HEK293 (cell line): ENCODE measurements around the gene KITLG.
A peak's percentile ranks its signal among the peaks of the same experiment; 100 is the strongest.

ENCODE experiments used
- AEBP2 ChIP-seq: fragments of 450-650 bp; formaldehyde crosslinking; IDR thresholded peaks from 2 replicates; pipeline ENCODE4 v1.5.1; 2016; ENCODE audit warnings: missing biosample characterization, missing genetic modification characterization, borderline replicate concordance
- GLI2 ChIP-seq: fragments of 450-650 bp; formaldehyde crosslinking; IDR thresholded peaks from 2 replicates; pipeline ENCODE4; 2017; ENCODE audit warnings: missing biosample characterization, missing genetic modification characterization, low read depth, borderline replicate concordance
- KLF17 ChIP-seq: fragments of 450-650 bp; formaldehyde crosslinking; IDR thresholded peaks from 2 replicates; pipeline ENCODE4 v1.5.1; 2016; ENCODE audit warnings: missing biosample characterization, missing genetic modification characterization
- KLF8 ChIP-seq: fragments of 450-650 bp; formaldehyde crosslinking; IDR thresholded peaks from 2 replicates; pipeline ENCODE4 v1.5.1; 2016; ENCODE audit warnings: missing biosample characterization, missing genetic modification characterization
- ZBTB21 ChIP-seq: fragments of 450-650 bp; formaldehyde crosslinking; IDR thresholded peaks from 2 replicates; pipeline ENCODE4 v1.5.1; 2017; ENCODE audit warnings: missing biosample characterization, missing genetic modification characterization
- ZFP41 ChIP-seq: fragments of 450-650 bp; formaldehyde crosslinking; IDR thresholded peaks from 2 replicates; pipeline ENCODE4 v1.5.1; 2016; ENCODE audit warnings: missing biosample characterization, missing genetic modification characterization, borderline replicate concordance
- ZNF114 ChIP-seq: fragments of 450-650 bp; formaldehyde crosslinking; IDR thresholded peaks from 2 replicates; pipeline ENCODE4 v1.5.0; 2017; ENCODE audit warnings: missing biosample characterization, missing genetic modification characterization
- ZNF132 ChIP-seq: fragments of 450-650 bp; formaldehyde crosslinking; IDR thresholded peaks from 2 replicates; pipeline ENCODE4 v1.5.1; 2017; ENCODE audit warnings: missing biosample characterization, missing genetic modification characterization, borderline replicate concordance
- ZNF175 ChIP-seq: fragments of 450-650 bp; formaldehyde crosslinking; IDR thresholded peaks from 2 replicates; pipeline ENCODE4 v1.5.1; 2016; ENCODE audit warnings: missing biosample characterization, missing genetic modification characterization
- ZNF202 ChIP-seq: fragments of 450-650 bp; formaldehyde crosslinking; IDR thresholded peaks from 2 replicates; pipeline ENCODE4 v1.5.1; 2016; ENCODE audit warnings: missing biosample characterization, missing genetic modification characterization, borderline replicate concordance
- ZNF280D ChIP-seq: fragments of 450-650 bp; formaldehyde crosslinking; IDR thresholded peaks from 2 replicates; pipeline ENCODE4 v1.5.1; 2016; ENCODE audit warnings: missing biosample characterization, missing genetic modification characterization
- ZNF335 ChIP-seq: fragments of 450-650 bp; formaldehyde crosslinking; conservative IDR thresholded peaks from 2 replicates; pipeline ENCODE4 v1.5.1; 2016; ENCODE audit warnings: missing biosample characterization, missing genetic modification characterization
- ZNF449 ChIP-seq: fragments of 450-650 bp; formaldehyde crosslinking; IDR thresholded peaks from 2 replicates; pipeline ENCODE4 v1.5.1; 2017; ENCODE audit warnings: missing biosample characterization, mild to moderate bottlenecking, missing genetic modification characterization, moderate library complexity
- ZNF518A ChIP-seq: fragments of 450-650 bp; formaldehyde crosslinking; conservative IDR thresholded peaks from 2 replicates; pipeline ENCODE4 v1.5.1; 2016; ENCODE audit warnings: low read depth, missing biosample characterization, missing genetic modification characterization
- ZNF561 ChIP-seq: fragments of 450-650 bp; IDR thresholded peaks from 2 replicates; pipeline ENCODE4 v1.5.1; 2018; ENCODE audit warnings: missing biosample characterization, missing genetic modification characterization, borderline replicate concordance
- ZNF621 ChIP-seq: fragments of 450-650 bp; formaldehyde crosslinking; IDR thresholded peaks from 2 replicates; pipeline ENCODE4 v1.5.1; 2017; ENCODE audit warnings: missing biosample characterization, missing genetic modification characterization
- ZNF626 ChIP-seq: fragments of 450-650 bp; sonication (Bioruptor Pico); formaldehyde crosslinking; IDR thresholded peaks from 2 replicates; pipeline ENCODE4 v1.5.1; 2018; ENCODE audit warnings: missing biosample characterization, missing genetic modification characterization, inconsistent platforms
- ZNF837 ChIP-seq: fragments of 450-650 bp; formaldehyde crosslinking; IDR thresholded peaks from 2 replicates; pipeline ENCODE4 v1.5.1; 2016; ENCODE audit warnings: missing biosample characterization, missing genetic modification characterization
- TF ChIP-seq, protein P1 (sequence below): fragments of 450-650 bp; formaldehyde crosslinking; IDR thresholded peaks from 2 replicates; pipeline ENCODE4 v1.5.1; 2016; ENCODE audit warnings: missing biosample characterization, missing genetic modification characterization

The KITLG gene

GRCh38 chr12:88580051-88580871 lies at the start of gene KITLG (continued):
- TF ChIP-seq ZNF280D (tag by site-specific recombination) (no peak), ZBTB21 (tag by site-specific recombination) (no peak), KLF8 (tag by site-specific recombination) (peak; percentile 65; the same call in 1 of the 2 replicates), ZNF837 (no peak), ZNF202 (tag by site-specific recombination) (no peak), GLI2 (tag by site-specific recombination) (no peak), AEBP2 (no peak), ZNF626 (no peak), ZNF518A (tag by site-specific recombination) (0 out of 2 replicates have a peak, but pooled peaks have one; percentile 25), ZNF114 (no peak), ZNF621 (tag by site-specific recombination) (no peak), ZNF449 (tag by site-specific recombination) (peak; percentile 80), ZNF132 (tag by site-specific recombination) (no peak), ZNF335 (tag by site-specific recombination) (peak; percentile 73), ZNF175 (tag by site-specific recombination) (no peak), ZNF561 (tag by site-specific recombination) (no peak; the same call in 1 of the 2 replicates), ZFP41 (no peak), KLF17 (tag by site-specific recombination) (peak; percentile 24)
- TF ChIP-seq, protein P1, sequence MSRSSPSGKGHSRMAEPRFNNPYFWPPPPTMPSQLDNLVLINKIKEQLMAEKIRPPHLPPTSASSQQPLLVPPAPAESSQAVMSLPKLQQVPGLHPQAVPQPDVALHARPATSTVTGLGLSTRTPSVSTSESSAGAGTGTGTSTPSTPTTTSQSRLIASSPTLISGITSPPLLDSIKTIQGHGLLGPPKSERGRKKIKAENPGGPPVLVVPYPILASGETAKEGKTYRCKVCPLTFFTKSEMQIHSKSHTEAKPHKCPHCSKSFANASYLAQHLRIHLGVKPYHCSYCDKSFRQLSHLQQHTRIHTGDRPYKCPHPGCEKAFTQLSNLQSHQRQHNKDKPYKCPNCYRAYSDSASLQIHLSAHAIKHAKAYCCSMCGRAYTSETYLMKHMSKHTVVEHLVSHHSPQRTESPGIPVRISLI (tag by site-specific recombination): no peak
